ENCODE results near the gene HSPBP1. TPM values are rescaled to one million over a fixed set of nuclear protein-coding genes. Genes with fewer than 3 reads are reported as not detected.

Gene HSPBP1
- total and polyA plus RNA-seq, 7 donors: 19.7 to 62.7 (median 30.5) TPM

DNA sequence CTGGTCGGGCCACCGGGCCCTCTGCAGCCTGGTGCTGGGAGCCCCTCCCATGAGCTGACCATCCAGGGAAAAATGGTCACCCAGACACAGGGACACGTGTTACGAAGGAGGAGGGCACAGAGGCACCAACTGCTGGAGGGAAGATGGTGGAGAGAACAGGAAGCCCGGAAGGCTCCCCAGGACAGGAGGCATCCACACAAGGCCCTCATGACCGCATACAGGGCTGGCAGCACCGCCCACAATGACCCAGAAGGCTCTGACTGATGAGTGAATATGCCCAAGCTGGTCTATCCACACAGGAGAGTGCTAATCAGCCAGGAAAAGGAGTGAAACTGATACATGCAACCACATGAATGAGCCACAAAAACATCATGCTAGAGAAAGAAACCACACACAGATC is 37.4 kb downstream of the HSPBP1 start:
- intact Hi-C loops (cut with DNase I): no loop called here
- TF ChIP-seq, protein P1, sequence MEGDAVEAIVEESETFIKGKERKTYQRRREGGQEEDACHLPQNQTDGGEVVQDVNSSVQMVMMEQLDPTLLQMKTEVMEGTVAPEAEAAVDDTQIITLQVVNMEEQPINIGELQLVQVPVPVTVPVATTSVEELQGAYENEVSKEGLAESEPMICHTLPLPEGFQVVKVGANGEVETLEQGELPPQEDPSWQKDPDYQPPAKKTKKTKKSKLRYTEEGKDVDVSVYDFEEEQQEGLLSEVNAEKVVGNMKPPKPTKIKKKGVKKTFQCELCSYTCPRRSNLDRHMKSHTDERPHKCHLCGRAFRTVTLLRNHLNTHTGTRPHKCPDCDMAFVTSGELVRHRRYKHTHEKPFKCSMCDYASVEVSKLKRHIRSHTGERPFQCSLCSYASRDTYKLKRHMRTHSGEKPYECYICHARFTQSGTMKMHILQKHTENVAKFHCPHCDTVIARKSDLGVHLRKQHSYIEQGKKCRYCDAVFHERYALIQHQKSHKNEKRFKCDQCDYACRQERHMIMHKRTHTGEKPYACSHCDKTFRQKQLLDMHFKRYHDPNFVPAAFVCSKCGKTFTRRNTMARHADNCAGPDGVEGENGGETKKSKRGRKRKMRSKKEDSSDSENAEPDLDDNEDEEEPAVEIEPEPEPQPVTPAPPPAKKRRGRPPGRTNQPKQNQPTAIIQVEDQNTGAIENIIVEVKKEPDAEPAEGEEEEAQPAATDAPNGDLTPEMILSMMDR (IDR thresholded peaks at IDR 0.05): no peak
- no peak for TF ChIP-seq EP300 (IDR thresholded peaks at IDR 0.05)
- TF ChIP-seq POLR2A (IDR thresholded peaks at IDR 0.05): no peak
- TF ChIP-seq POLR2AphosphoS5 (IDR thresholded peaks at IDR 0.05): no peak
- no peak for DNase-seq
- H3K4me3 ChIP-seq: no peak overlapping the region
- peaks cover 62 to 95% (median 85%) of the 10 kb centered on the region in 4 donors for H3K36me3 ChIP-seq
- 88 to 91% methylated on average over 7 of the region's 7 CpGs for WGBS, 2 donors
- H3K27me3 ChIP-seq: no peaks in the 10 kb centered on the region
- no peak overlapping the region for H3K27ac ChIP-seq
- H3K9me3 ChIP-seq: no peaks in the 10 kb centered on the region
- peaks cover 0 to 5% (median 2%) of the 10 kb centered on the region in 4 donors for H3K4me1 ChIP-seq

- intact Hi-C loops (cut with DNase I): no loop called here
- no peak overlapping the region for H3K27ac ChIP-seq
- H3K4me1 ChIP-seq: no peaks in the 10 kb centered on the region
- 91 to 95% methylated on average over 16 of the region's 16 CpGs for WGBS, 2 donors
- peaks cover 65 to 100% (median 90%) of the 10 kb centered on the region in 4 donors for H3K36me3 ChIP-seq
- H3K9me3 ChIP-seq: no peaks in the 10 kb centered on the region
- TF ChIP-seq EP300 (IDR thresholded peaks at IDR 0.05) (no peak), POLR2A (IDR thresholded peaks at IDR 0.05) (no peak), POLR2AphosphoS5 (IDR thresholded peaks at IDR 0.05) (no peak)
- TF ChIP-seq, protein P1 (IDR thresholded peaks at IDR 0.05): no peak
- H3K27me3 ChIP-seq: no peaks in the 10 kb centered on the region
- H3K4me3 ChIP-seq: no peak overlapping the region
- no peak for DNase-seq
Observed at GRCh38 chr19:55241935-55242464, 37.9 kb downstream of the HSPBP1 start.

GRCh38 chr19:55241143-55241934 is 38.6 kb downstream of the HSPBP1 start:
- no peaks in the 10 kb centered on the region for H3K4me1 ChIP-seq
- TF ChIP-seq, protein P1 (IDR thresholded peaks at IDR 0.05): no peak
- TF ChIP-seq POLR2A (IDR thresholded peaks at IDR 0.05) (no peak), EP300 (IDR thresholded peaks at IDR 0.05) (no peak), POLR2AphosphoS5 (IDR thresholded peaks at IDR 0.05) (no peak)
- H3K27me3 ChIP-seq: no peaks in the 10 kb centered on the region
- H3K36me3 ChIP-seq: peaks cover 68 to 100% (median 90%) of the 10 kb centered on the region in 4 donors
- intact Hi-C loops (cut with DNase I): no loop called here
- H3K9me3 ChIP-seq: no peaks in the 10 kb centered on the region
- 94 to 95% methylated on average over 37 of the region's 37 CpGs for WGBS, 2 donors
- no peak for DNase-seq
- H3K4me3 ChIP-seq: no peak overlapping the region
- H3K27ac ChIP-seq: no peak overlapping the region

DNA sequence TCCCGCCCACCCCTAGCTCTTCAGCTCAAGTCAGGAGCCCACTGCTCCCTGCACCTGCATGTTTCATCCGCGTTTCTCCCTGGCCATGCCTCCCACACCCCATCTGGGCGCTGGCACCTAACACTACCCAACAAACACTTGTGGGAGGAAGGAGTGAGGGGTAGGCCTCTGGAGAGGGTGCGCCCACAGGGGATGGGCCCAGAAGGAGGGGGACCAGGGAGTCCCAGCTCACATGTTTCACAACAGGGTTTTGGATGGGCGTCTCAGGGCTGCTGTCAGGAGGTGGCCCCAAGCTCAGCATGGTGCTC is 39.2 kb downstream of the HSPBP1 start:
- Histone ChIP-seq H3K27me3 (no peaks in the 10 kb centered on the region), H3K9me3 (no peaks in the 10 kb centered on the region), H3K36me3 (peaks cover 66 to 100% (median 91%) of the 10 kb centered on the region in 4 donors), H3K27ac (no peak overlapping the region), H3K4me3 (no peak overlapping the region), H3K4me1 (no peaks in the 10 kb centered on the region)
- WGBS, 2 donors: 90 to 95% methylated on average over 6 of the region's 6 CpGs
- no peak for TF ChIP-seq POLR2AphosphoS5 (IDR thresholded peaks at IDR 0.05)
- TF ChIP-seq EP300 (IDR thresholded peaks at IDR 0.05): no peak
- TF ChIP-seq, protein P1 (IDR thresholded peaks at IDR 0.05): no peak
- TF ChIP-seq POLR2A (IDR thresholded peaks at IDR 0.05): no peak
- intact Hi-C loops (cut with DNase I): no loop called here
- no peak for DNase-seq
